AML-193 (cell line): ENCODE data around the gene IFRD2.
"Not testable (repeated sequence)": the region's sequence is repeated elsewhere in the genome, so short reads cannot be mapped to it uniquely, and the experiment has no call there.

ENCODE experiments used
- DNase-seq, 2 experiments: peaks; one replicate each; lab custom pipeline; 2025; lab: John Stamatoyannopoulos, UW

IFRD2 gene

GRCh38 chr3:50324351-50325112 is 32.3 kb upstream of the IFRD2 start:
- DNase-seq = peak; percentile 58 to 68

GRCh38 chr3:50323614-50324199 is 31.5 kb upstream of the IFRD2 start:
- no peak for DNase-seq

GRCh38 chr3:50323092-50323600 is 30.9 kb upstream of the IFRD2 start:
- no peak for DNase-seq

GRCh38 chr3:50322386-50323091 is 30.3 kb upstream of the IFRD2 start, which contains the start of gene HYAL2:
Gene HYAL2 (minus strand): TSS chr3:50322745. CDS start chr3:50320489, 2,256 bp downstream.
- DNase-seq = no peak

- DNase-seq = no peak
Measured at GRCh38 chr3:50322115-50322385, 29.8 kb upstream of the IFRD2 start.

- peak; percentile 83 to 86 for DNase-seq
Measured at GRCh38 chr3:50321336-50322114, 29.3 kb upstream of the IFRD2 start.

GRCh38 chr3:50320853-50321335 is 28.7 kb upstream of the IFRD2 start:
- peak; percentile 55 to 56 for DNase-seq

- DNase-seq = no peak
Measured at GRCh38 chr3:50319894-50320625, 27.8 kb upstream of the IFRD2 start.

- no peak for DNase-seq
Measured at GRCh38 chr3:50319181-50319893, 27.1 kb upstream of the IFRD2 start.

- DNase-seq = no peak
Measured at GRCh38 chr3:50318615-50319014, 26.4 kb upstream of the IFRD2 start.

- no peak for DNase-seq
Measured at GRCh38 chr3:50318163-50318562, 25.9 kb upstream of the IFRD2 start.

- no peak for DNase-seq
Measured at GRCh38 chr3:50317300-50317699, 25.1 kb upstream of the IFRD2 start.

GRCh38 chr3:50316657-50317242 is 24.5 kb upstream of the IFRD2 start:
- no peak for DNase-seq

- no peak for DNase-seq
Measured at GRCh38 chr3:50314816-50315215, 22.6 kb upstream of the IFRD2 start.

GRCh38 chr3:50314342-50314741 is 22.1 kb upstream of the IFRD2 start:
- DNase-seq = no peak

GRCh38 chr3:50312041-50312440 is 19.8 kb upstream of the IFRD2 start:
- not testable (repeated sequence) for DNase-seq

GRCh38 chr3:50304601-50305000 is 12.4 kb upstream of the IFRD2 start:
- no peak for DNase-seq

- peak in 1 of 2 experiments; percentile 21 for DNase-seq
Measured at GRCh38 chr3:50303013-50303815, 11.0 kb upstream of the IFRD2 start, which contains the start of gene HYAL1. Gene HYAL1 (minus strand): TSS chr3:50303574. CDS start chr3:50302956, 618 bp downstream.
